NCI-H1092 (cell line): ENCODE results near the gene CCNG2.

Experiments
- DNase-seq: peaks from one replicate; lab custom pipeline; 2025; lab: John Stamatoyannopoulos, UW

The CCNG2 gene

DNA sequence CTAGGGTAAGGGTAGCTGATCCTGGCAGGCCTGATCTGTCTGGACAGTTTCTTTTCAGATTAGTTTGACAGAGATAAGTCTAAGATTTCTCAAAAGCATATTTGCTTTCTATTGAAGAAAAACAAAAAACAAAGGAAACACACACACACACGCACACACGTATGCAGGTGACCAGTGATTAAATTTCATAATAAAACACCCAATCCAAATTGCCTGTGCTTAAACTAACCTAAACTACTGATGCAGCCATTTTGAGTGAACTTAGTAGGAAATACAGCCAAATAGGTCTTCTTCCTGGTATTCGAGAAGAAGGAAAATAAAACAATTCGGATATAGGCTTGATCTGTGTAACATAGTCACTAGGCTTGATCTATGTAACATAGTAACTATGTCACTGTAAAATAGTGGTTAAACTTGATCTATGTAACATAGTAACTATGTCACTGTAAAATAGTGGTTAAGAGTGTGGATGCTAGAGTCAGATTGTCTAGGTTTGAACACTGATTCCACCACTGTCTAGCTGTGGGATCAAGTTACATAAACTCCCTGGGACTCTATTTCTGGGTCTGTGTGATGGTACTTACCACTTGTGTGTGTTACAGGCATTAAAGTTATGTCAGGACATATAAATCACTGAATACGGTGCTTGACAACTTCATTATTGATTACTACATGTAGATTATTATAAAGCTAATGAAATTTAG lies 9.8 kb upstream of the CCNG2 start:
- DNase-seq: no peak

DNA sequence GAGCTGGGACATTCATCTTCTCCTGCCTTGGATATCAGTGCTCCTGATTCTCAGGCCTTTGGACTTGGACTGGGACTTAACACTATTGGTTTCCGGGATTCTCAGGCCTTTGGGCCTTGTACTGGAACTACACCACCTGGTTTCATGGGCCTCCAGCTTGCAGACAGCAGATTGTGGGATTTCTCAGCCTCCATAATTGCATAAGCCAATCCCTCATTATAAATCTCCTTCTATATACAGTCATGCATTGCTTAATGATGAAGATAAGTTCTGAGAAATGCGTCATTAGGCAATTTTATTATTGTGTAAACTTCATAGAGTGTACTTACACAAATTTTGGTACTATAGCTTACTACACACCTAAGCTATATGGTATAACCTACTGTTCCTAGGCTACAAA lies 8.9 kb upstream of the CCNG2 start:
- no peak for DNase-seq

DNA sequence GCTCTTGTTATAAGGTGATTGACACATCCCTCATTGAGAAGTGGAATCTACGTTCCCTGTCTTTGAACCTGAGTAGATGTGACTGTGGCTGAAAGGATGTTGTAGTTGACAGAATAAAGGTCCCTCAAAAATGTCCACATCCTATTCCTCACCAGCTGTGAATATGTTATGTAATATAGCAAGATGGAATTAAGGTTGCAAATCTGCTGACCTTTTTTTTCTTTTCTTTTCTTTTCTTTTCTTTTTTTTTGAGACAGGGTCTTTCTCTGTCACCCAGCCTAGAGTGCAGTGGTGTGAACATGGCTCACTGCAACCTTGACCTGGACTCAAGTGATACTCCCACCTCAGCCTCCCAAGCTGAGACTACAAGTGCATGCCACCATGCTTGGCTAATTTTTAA lies 7.2 kb upstream of the CCNG2 start:
- no peak for DNase-seq

DNA sequence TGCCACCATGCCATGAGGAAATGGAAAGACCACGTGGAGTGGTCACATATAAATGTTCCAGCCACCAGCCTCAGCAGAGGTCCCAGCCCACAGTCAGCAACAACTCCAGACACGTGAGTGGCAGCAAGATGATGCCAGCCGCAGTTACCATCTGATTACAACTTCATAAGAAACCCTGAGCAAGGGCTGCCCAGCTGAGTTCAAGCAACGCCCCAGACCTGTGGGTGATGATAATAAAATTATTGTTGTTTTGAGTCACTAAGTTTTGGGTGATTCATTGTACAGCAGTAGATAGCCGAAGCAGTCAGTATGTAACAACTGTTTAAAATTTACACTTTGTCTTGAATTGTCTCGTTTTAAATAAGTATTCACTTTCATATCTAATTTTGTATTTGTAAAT lies 5.8 kb upstream of the CCNG2 start:
- no peak for DNase-seq

DNA sequence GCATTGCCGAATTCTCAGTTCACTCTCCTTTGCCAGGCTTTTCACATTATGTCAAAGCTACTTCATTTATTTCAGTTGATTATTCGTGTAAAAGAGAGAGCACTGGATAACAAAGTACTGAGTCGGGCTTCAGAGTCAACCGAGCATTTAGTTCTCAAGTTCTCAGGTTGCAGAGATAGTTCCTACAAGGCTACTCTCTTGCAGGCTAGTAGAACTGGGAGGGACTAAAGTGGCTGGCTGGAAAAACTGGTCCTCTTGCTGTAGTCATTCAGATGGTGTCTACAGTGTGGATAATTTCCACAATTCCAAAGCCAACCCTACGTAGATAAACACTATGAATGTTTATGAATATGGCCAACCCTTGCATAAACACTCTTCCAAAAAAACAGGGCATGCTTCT lies 4.6 kb upstream of the CCNG2 start:
- no peak for DNase-seq

DNA sequence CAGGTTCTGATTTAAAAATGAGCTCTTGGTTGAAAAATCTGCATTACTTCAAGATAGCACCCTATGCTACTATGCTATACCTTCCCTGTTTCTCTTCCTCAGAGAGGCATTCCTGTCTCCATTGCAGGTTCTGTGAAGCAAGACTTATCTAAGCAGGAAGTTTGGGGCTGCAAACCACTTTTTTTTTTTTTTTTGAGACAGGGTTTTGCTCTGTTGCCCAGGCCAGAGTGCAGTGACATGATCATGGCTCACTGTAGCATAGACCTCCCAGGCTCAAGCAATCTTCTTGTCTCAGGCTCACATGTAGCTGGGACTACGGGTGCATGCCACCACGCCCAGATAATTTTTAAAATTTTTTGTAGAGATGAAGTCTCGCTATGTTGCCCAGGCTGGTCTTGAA lies 4.0 kb upstream of the CCNG2 start:
- DNase-seq: no peak

DNA sequence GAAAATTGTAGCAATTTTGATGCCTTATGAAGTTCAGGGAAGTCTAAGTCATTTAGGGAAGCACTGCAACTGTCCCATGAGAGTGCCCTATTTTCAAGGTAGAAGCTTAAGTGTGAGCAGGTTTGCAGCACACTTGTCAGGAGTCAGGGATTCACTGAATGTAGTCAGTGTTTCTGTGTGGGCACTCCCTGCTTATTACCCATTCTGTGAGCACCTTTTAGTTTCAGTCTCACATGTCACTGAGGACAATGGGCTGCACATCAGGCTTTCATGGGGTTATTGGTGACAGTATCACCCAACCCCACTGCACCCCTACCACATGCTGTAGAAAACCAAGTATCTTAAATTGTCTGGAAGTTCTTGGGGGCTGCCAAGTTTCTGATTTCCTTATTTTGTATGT lies 2.9 kb upstream of the CCNG2 start:
- DNase-seq: no peak

DNA sequence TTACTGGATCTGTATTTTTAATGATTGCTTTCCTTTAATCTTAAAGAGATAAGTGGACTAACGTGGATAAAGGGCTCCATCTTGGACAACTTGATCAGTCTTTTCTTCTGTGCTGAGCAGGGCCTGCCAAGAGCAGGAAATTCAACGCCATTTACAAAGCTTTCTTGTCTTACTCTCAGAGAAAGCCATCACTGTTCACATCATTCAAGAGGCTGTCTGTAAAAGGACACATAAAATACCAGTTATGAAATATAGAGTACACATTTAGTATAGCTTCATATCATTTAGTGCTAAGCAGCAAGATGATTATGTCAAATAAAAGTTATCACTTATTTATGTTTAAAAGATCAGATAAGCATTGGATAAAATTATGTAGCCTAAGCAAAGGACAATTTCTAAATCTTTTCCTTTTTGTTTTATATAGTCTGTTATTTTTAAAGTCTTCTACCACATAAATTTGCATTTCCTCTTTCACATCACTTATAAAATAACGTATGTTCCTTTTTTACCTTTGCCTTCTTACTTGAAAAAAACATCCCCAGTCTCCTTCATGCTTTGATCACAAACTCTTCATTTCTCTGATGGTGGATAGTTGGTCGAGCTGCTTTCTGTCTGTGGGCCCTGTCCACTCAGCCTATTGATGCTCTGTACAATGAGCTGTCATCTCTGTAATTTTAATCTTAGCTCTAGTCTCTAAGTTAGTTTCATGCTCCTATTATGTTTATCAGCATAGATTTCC lies 2.1 kb upstream of the CCNG2 start:
- no peak for DNase-seq

DNA sequence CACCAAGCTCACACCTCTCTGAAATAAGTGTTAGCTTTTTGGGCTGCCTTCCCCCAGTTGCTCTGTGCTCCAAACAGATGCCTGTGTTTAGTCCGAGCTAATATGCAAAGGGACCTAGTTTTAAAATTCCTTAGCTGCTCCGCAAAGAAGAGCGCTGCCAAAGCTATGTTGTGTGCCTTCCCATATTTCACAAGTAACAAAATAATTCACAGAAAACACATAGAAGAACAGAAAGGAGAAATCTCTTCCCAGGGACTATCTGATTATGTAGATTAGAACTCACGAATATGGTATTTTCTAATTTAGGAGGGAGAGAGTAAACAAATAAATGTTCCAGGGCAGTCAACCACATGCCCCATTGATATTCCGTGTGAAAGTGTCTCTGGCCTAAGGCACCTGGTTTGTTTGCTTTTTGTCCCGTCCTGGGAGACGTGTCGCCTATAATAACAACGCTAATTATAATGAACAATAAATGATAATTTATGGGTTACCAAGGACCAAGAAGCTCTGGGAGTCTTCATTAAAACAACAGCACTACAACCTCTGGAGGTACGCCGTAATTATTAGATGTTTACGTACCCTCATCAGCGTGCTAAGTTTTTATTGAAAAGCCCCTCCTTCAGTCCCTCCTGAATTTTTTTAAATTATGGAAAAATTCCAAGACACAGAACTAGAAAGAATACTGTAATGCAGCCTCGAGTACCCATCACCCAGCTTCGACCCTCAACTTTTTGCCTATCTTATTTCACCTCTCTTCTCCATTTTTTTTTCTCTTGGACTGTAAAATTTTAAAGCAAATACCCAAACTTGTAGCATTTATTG lies 1.2 kb upstream of the CCNG2 start:
- DNase-seq: no peak

DNA sequence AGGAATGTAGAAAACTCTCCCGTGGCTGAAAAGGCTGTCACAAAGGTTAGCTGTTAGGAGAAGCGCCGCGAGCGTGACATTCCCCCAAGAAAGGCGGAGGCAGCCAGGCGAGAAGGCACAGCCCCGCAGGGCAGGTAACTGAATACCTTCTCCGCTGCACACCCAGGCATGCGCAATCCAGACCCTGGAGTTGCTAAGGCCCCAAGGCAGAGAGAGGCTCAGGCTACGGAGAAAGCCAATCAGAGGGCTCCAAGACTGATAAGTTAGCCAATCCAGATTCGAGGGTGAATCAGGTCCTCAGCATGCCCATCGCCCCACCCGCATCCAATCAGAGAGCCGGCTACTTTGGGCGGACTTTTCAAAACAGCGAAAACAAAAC lies 485 bp upstream of the CCNG2 start:
- peak; percentile 99 for DNase-seq

DNA sequence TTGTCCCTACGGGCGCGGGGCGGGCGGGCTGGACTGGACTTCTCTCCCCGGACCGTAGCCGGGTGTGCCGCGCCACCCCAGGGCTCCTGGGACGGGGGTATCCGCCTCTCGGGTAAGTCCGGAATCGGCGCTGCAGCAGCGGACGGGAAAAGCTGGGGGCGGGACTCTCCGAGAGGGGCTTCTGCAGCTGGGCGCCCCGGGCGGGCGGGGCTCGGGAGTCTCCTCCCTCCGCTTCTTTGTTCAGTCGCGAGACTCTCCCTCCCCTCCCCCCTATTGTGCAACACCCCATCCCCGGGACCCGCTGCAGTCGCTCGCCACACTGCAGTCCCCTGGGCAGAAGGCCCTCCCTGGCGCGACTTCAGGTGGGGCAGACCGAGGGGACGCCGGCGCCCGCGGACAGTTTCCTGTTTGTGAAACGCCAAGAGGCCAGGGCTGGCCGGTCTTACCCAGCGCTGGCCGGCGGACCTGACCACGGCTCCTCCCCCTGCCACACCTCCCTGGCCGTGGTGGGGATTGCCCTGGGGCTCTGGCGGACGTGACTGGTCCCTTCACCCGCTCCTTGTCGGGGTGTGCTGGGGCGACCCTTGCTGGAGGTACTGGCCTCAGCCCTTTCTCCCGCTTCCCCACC lies 966 bp downstream of the CCNG2 start:
- DNase-seq: peak; percentile 56

DNA sequence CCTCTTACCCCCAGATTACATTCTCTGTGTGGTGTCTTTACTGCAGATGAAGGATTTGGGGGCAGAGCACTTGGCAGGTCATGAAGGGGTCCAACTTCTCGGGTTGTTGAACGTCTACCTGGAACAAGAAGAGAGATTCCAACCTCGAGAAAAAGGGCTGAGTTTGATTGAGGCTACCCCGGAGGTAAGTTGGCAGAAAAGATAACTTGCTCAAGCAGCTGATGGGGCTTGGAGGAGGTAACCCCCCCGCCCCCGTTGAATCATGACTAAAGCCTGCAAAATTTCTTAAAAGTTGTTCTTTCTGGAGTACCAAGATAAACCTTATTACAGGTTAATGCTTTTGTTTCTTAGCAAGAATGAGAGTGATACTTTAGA lies 1.5 kb downstream of the CCNG2 start:
- DNase-seq: no peak

DNA sequence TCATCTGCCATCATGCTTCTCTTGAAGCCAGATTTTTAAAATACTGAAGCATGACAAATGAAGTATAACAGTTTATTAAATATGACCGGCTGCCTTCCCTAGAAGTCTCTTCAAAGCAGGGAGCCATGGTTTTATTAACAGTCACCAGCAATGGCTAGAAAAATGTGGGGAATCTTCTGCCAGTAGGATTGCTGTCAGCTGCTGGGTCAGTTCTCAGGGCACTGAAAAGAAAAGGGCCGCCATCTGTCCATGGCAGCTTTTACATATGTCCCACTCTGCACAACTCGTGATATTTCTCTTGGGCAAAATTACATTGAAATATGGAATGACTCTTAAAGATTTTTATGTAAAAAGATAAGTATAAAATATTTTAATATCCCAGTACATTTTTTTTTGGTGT lies 2.8 kb downstream of the CCNG2 start:
- no peak for DNase-seq

DNA sequence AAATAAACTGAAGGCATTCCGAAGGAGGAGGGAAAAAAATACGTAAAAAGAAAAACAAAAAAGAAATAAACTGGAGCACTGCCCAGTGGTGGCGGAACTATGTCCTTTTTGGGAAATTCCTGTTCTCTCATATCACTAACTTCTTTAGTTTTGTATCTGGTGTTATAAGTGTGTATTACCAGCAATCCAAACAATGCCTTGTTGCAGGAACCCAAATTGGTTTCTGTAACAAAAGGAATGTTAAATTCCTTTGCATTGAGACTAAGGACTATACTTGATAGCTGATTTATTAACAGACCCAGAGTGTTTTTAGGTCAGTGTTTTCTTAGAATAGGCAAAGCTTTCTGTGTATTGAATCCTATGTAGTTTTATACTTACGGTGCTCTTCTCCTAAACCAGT lies 6.6 kb downstream of the CCNG2 start:
- no peak for DNase-seq

DNA sequence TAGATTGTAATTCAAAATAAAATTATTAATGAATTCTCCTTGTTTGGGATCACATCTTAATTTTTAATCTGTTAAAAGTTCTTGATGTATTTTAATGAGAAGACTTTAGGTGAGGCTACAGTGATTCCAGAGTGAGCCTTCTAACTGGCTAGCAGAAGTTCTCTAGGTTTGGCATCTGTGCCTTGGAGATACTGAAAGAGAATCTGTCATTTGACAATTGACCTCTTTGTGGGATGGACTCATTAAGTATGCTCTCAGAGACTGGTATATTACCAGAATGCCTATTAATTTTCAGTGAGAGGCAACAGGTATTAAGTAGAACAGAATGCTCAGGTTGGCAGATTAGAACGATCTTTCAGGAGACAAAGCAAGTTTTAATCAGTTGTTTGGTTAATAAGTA lies 10.2 kb downstream of the CCNG2 start:
- no peak for DNase-seq

DNA sequence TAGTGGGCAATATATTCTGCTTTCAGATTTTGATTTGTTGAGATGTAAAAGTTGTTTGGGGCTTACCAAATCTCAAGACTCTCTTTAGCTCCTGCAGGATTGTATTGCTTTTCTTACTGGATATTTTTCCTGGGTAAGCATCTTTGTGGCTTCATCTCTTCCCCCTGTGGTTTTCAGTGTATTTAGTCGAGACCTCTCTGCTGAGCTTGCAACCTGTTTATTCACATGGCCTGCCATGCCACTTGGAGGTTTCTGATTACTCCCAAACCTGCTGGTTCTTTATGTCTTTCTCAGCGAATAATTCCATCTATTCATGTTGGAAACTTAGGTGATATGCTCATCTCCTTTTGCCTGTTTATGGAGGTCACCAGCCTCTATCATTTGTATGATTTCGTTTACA lies 10.9 kb downstream of the CCNG2 start:
- DNase-seq: no peak

DNA sequence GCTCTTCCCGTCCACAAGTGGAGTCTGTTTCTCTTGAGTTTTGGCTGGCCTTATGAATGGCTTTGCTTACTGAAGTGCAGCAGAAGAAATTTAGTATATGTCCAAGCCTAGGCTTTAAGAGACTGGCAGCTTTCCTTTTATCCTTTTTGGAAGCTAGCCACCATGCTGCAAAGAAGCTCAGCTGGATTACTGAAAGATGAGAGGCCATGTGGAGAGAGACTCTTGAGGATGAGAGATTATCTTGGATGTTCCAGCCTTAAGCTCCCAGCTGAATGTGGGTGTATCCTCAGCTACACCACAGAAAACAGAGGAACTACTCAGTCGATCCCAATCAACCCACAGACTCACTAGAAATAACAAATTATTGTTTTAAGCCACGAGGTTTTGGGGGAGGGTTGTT lies 12.5 kb downstream of the CCNG2 start:
- DNase-seq: no peak

DNA sequence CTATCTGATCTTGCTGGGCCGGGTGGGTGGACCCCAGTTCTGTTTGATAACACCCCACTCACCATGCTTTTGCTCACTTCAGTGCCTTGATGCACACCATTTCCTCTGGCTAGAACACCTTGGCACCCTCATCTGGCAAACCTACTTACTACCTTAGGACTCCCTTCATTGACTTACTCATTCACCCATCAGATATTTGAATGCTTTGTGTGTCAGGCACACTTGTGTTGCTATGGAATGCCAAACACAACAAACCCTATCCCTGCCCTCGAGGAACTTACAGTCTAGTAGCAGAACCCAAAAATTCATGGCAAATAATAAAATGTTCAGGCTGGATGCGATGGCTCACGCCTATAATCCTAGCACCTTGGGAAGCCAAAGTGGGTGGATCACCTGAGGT lies 13.9 kb downstream of the CCNG2 start:
- DNase-seq: no peak

DNA sequence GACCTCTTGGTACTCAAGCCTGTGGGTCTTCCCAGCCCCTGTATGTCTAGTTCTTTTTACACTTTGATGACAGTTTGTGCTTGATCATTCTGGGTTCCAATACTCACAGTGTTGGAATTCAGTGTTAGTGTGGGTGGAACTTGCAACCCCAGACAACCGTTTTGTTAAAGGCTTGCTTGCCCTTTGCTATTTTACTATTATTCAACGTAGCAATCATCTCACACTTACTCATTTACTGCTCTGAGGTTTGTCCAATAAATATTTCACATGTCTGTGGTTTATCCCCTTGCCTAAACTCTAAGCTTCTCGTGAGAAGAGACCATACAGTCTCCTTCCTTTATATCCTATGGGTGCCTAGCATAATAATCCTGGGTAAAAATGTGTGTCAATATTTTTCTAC lies 15.3 kb downstream of the CCNG2 start:
- DNase-seq: no peak

DNA sequence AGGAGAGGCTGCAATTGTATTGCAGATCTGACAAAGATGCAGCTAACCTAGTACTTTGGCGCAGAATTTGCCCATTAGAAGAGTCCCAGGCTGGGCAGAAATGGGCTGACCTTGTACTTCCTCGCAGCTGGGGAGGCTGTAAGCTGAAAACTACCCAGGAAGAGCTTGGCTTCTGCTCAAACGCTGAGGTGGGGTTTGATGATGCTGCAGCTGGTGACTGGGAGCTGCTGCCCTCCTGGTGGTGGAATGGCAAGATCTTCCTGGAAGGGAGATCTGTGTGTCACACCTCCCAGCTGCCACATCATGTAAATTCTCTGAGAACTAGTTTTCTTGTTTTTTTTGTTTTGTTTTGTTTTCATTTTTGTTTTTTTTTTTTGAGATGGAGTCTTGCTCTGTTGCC lies 17.4 kb downstream of the CCNG2 start:
- DNase-seq: no peak

DNA sequence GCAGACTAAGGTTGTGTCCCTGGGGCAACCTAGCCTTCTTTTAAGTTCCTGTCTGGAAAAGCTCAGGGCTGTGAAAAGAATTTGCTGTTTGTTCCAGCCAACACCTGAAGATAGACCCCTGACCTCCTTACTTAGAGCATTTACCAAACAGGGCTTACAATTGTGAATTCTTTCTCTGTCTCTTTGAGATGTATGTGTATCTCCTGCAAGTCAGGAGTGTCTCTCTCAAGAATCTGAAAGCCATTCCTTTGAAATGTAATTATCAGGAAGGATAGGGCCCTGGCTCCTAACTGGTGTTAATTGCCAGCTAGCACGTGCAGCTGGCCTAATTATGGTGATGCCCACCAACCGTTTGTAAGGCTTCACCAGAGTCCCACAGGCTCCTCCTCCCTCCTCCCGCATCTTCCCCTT lies 18.2 kb downstream of the CCNG2 start:
- no peak for DNase-seq

DNA sequence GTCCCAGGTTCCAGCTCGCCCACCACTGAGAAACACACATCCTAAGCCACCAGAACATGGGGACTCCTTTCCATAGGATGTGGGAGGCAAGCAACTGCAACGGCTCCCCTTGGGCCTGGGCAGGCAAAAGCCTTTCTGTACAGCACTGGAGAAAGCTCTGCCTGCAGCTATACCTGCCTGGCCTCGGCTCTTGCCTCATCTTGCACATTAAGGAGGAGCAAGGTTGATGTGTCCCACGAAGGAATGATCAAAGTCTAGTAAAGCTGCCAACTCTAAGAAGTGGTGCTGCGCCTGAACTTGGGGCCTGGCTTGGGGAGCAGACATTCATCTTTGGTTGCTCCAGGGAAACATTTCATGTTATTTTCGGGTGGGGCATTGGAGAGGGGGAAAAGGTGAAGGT lies 19.6 kb downstream of the CCNG2 start:
- DNase-seq: no peak

DNA sequence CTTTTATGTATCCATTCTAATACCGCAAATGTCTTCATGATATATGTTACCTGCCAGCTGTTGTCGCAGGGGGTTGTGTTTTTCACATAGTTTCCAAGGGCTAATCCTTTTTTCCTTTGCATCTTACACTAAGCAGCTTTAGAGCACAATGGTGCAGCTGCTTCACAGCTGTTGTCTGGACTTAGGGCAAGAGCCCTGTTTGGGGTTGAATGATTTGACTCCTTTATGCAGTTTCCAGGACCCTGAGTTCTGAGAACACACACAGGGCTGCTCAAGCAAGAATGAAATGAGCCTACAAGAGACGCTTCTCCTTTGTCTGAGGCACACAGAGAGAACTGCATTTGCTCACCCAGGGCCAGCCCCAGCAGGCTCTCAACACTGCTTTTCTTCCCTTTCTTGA lies 20.2 kb downstream of the CCNG2 start:
- DNase-seq: no peak
